SU-DHL-6 (cell line): ENCODE data around the gene ZNF350.

Source experiments
- H2AFZ ChIP-seq: fragments of 200-600 bp; sonication (generic); 2 replicates; pipeline ENCODE4 v1.6.1; 2014; ENCODE audit warnings: low read depth, mild to moderate bottlenecking, moderate library complexity, mixed read lengths, antibody characterized with exemption, low read length; ENCODE audit not compliant: severe bottlenecking
- H3F3A ChIP-seq: fragments of 200-600 bp; shearing (Covaris generic); 2 replicates; pipeline ENCODE4 v1.6.0; 2016; ENCODE audit warnings: antibody characterized with exemption, mild to moderate bottlenecking; ENCODE audit not compliant: insufficient read depth
- H3K27ac ChIP-seq: fragments of 200-600 bp; sonication (generic); 2 replicates; pipeline ENCODE4 v1.5.1; 2016; ENCODE audit warnings: low read depth, mild to moderate bottlenecking, low read length, moderate library complexity, mixed read lengths
- H3K27me3 ChIP-seq: fragments of 200-600 bp; sonication (generic), shearing (Covaris generic); 2 replicates; pipeline ENCODE4 v1.6.0; 2014; ENCODE audit warnings: mild to moderate bottlenecking, low read length
- H3K36me3 ChIP-seq: fragments of 200-600 bp; sonication (generic); 2 replicates; pipeline ENCODE4 v1.6.1; 2014; ENCODE audit warnings: mild to moderate bottlenecking, low read length, mixed read lengths
- H3K4me2 ChIP-seq: fragments of 300-600, 200-600 bp; shearing (Covaris generic), sonication (generic); 2 replicates; pipeline ENCODE4 v1.6.0; 2014; ENCODE audit warnings: low read length, low read depth, mild to moderate bottlenecking; ENCODE audit not compliant: poor library complexity, severe bottlenecking
- H3K4me3 ChIP-seq: fragments of 200-600 bp; sonication (generic); 2 replicates; pipeline ENCODE4 v1.5.1; 2014; ENCODE audit warnings: antibody characterized with exemption, low read length, mild to moderate bottlenecking, mixed read lengths; ENCODE audit not compliant: insufficient read depth, poor library complexity, severe bottlenecking
- H3K79me2 ChIP-seq: fragments of 200-600 bp; sonication (generic); 2 replicates; pipeline ENCODE4 v1.6.1; 2014; ENCODE audit warnings: mild to moderate bottlenecking, low read length, moderate library complexity; ENCODE audit not compliant: insufficient read depth
- H3K9ac ChIP-seq: fragments of 200-600 bp; sonication (generic); 2 replicates; pipeline ENCODE4 v1.7.0; 2014; ENCODE audit warnings: mild to moderate bottlenecking, low read length
- H3K9me2 ChIP-seq: fragments of 200-600 bp; sonication (generic); replicated peaks from 2 replicates; pipeline ENCODE4 v1.6.1; 2014; ENCODE audit warnings: low read length; ENCODE audit not compliant: insufficient read depth
- H3K9me3 ChIP-seq: fragments of 200-600 bp; sonication (generic); 2 replicates; pipeline ENCODE4 v1.6.1; 2014; ENCODE audit warnings: low read length, mixed read lengths; ENCODE audit not compliant: insufficient read depth
- H4K20me1 ChIP-seq: fragments of 200-600 bp; sonication (generic); 2 replicates; pipeline ENCODE4 v1.6.1; 2014; ENCODE audit warnings: low read depth, mild to moderate bottlenecking, antibody characterized with exemption, low read length, moderate library complexity, mixed read lengths
- EZH2phosphoT487 ChIP-seq: fragments of 200-600 bp; sonication (generic), shearing (Covaris generic); conservative IDR thresholded peaks from 2 replicates; pipeline ENCODE4 v1.6.1; 2018; ENCODE audit warnings: mild to moderate bottlenecking, antibody characterized with exemption, low read length, moderate library complexity, mixed read lengths
- TF ChIP-seq, protein P1 (sequence below): fragments of 200-600 bp; sonication (generic); IDR thresholded peaks from one replicate; pipeline ENCODE4 v1.5.1; 2017; ENCODE audit warnings: antibody characterized with exemption, mild to moderate bottlenecking, low read length, moderate library complexity; ENCODE audit not compliant: insufficient read depth, poor library complexity, severe bottlenecking

Gene ZNF350

DNA sequence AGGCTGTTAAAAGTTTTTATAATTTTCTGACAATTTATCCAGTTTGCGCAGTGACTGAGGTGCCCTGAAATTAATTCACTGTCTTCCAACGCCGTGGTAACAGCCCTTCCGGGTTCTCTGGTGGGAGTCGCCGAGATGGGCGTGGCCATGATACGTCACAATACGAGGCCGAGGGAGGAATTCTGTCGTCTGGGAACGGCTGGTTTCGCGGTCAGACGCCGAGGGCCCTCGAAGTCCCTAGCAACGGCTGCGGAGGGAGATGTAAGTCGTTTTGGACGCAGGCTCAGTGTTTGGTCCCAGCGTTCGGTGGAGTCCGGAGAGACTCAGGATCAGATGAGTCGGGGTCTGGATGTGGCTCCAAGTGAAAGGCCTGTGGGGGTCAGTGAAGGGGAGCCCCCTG, 37.7 kb downstream of the ZNF350 start:
- no peak overlapping the region for H3K4me2 ChIP-seq
- no peak overlapping the region for H3K27ac ChIP-seq
- no peaks in the 10 kb centered on the region for H3K79me2 ChIP-seq
- no peak overlapping the region for H3K9ac ChIP-seq
- no peak overlapping the region for H2AFZ ChIP-seq
- no peaks in the 10 kb centered on the region for H3K36me3 ChIP-seq
- TF ChIP-seq, protein P1, sequence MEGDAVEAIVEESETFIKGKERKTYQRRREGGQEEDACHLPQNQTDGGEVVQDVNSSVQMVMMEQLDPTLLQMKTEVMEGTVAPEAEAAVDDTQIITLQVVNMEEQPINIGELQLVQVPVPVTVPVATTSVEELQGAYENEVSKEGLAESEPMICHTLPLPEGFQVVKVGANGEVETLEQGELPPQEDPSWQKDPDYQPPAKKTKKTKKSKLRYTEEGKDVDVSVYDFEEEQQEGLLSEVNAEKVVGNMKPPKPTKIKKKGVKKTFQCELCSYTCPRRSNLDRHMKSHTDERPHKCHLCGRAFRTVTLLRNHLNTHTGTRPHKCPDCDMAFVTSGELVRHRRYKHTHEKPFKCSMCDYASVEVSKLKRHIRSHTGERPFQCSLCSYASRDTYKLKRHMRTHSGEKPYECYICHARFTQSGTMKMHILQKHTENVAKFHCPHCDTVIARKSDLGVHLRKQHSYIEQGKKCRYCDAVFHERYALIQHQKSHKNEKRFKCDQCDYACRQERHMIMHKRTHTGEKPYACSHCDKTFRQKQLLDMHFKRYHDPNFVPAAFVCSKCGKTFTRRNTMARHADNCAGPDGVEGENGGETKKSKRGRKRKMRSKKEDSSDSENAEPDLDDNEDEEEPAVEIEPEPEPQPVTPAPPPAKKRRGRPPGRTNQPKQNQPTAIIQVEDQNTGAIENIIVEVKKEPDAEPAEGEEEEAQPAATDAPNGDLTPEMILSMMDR = no peak
- TF ChIP-seq EZH2phosphoT487 = no peak
- no peaks in the 10 kb centered on the region for H3K9me2 ChIP-seq
- peaks cover 21% of the 10 kb centered on the region; the same call in 1 of the 2 replicates for H3K9me3 ChIP-seq
- H3F3A ChIP-seq = no peaks in the 10 kb centered on the region
- no peaks in the 10 kb centered on the region for H4K20me1 ChIP-seq
- H3K4me3 ChIP-seq = no peak overlapping the region
- H3K27me3 ChIP-seq = no peaks in the 10 kb centered on the region

DNA sequence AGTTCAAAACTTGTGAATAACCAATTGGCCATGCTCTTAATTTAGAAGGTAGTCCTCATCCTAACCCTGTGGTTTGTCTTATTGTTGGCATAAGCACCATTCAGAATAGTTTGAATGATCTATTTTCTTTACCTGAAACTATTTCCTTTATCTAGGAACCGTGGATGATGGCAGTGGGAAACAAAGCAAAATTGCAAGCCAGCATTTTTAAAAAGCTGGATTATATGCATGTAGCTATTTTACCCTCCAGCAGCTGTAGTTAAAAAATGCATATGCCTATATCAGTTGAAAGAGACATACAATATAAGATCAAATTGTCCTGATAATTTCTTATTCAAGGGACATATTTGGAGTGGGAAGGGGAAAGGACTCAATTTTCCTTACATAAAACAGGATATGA, 40.0 kb downstream of the ZNF350 start:
- H3K4me3 ChIP-seq = no peak overlapping the region
- H3K27ac ChIP-seq = no peak overlapping the region
- no peaks in the 10 kb centered on the region for H3K36me3 ChIP-seq
- H3K9ac ChIP-seq = no peak overlapping the region
- no peak for TF ChIP-seq EZH2phosphoT487
- TF ChIP-seq, protein P1 = no peak
- H4K20me1 ChIP-seq = no peaks in the 10 kb centered on the region
- H3K9me2 ChIP-seq = no peaks in the 10 kb centered on the region
- peaks cover 33% of the 10 kb centered on the region; the same call in 1 of the 2 replicates for H3K9me3 ChIP-seq
- H3K4me2 ChIP-seq = no peak overlapping the region
- no peaks in the 10 kb centered on the region for H3K79me2 ChIP-seq
- H3F3A ChIP-seq = no peaks in the 10 kb centered on the region
- H2AFZ ChIP-seq = no peak overlapping the region
- H3K27me3 ChIP-seq = no peaks in the 10 kb centered on the region

DNA sequence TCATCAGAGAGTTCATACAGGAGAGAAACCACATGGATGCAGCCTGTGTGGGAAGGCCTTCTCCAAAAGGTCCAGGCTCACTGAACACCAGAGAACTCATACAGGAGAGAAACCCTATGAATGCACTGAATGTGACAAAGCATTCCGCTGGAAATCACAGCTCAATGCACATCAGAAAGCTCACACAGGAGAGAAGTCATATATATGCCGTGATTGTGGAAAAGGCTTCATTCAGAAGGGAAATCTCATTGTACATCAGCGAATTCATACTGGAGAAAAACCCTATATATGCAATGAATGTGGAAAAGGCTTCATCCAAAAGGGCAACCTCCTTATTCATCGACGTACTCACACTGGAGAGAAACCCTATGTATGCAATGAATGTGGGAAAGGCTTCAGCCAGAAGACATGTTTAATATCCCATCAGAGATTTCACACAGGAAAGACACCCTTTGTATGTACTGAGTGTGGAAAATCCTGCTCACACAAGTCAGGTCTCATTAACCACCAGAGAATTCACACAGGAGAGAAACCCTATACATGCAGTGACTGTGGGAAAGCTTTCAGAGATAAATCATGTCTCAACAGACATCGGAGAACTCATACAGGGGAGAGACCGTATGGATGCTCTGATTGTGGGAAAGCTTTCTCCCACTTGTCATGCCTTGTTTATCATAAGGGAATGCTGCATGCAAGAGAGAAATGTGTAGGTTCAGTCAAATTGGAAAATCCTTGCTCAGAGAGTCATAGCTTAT, 41.7 kb downstream of the ZNF350 start:
- Histone ChIP-seq H3K27ac (no peak overlapping the region), H3K36me3 (no peaks in the 10 kb centered on the region), H4K20me1 (no peaks in the 10 kb centered on the region), H3K79me2 (no peaks in the 10 kb centered on the region), H3K4me2 (no peak overlapping the region), H3K9me2 (no peaks in the 10 kb centered on the region), H3K9ac (no peak overlapping the region), H3K9me3 (peaks cover 35% of the 10 kb centered on the region; the same call in 1 of the 2 replicates), H3K4me3 (no peak overlapping the region), H2AFZ (no peak overlapping the region), H3K27me3 (no peaks in the 10 kb centered on the region), H3F3A (no peaks in the 10 kb centered on the region)
- TF ChIP-seq EZH2phosphoT487 = no peak

DNA sequence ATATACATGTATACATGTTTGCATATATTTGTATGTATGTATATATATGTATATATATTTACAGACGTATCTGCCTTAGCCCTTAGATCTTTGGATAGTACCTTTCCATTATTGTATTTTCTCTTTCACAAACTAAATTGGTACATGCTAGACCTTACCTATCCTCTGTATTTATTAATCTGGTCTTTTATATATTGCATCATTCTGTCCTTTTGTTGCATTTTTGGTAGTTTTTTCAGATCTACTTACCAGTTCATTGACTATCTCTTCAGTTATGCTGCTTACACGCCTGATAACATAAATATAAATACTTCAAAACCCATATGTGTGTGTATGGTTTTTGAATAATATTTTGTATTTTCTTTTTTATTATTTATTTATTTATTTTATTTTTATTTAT, 47.7 kb downstream of the ZNF350 start:
- Histone ChIP-seq H3F3A (no peaks in the 10 kb centered on the region), H3K4me2 (no peak overlapping the region), H3K4me3 (no peak overlapping the region), H3K9me2 (no peaks in the 10 kb centered on the region), H3K9me3 (peaks cover 17% of the 10 kb centered on the region; the same call in 1 of the 2 replicates), H3K9ac (no peak overlapping the region), H3K27ac (no peak overlapping the region), H2AFZ (no peak overlapping the region), H3K27me3 (no peaks in the 10 kb centered on the region), H4K20me1 (no peaks in the 10 kb centered on the region), H3K79me2 (no peaks in the 10 kb centered on the region), H3K36me3 (no peaks in the 10 kb centered on the region)
- TF ChIP-seq, protein P1 = no peak
- no peak for TF ChIP-seq EZH2phosphoT487
